GM19452 (cell line): ENCODE measurements around the gene CGREF1.
"Not testable (repeated sequence)": the region's sequence is repeated elsewhere in the genome, so short reads cannot be mapped to it uniquely, and the experiment has no call there.

Experiments used
- ATAC-seq: cut with Tn5 transposase; IDR thresholded peaks from one replicate; pipeline ENCODE4 v1.9.1; 2021; ENCODE audit not compliant: unreplicated experiment

CGREF1 gene

DNA sequence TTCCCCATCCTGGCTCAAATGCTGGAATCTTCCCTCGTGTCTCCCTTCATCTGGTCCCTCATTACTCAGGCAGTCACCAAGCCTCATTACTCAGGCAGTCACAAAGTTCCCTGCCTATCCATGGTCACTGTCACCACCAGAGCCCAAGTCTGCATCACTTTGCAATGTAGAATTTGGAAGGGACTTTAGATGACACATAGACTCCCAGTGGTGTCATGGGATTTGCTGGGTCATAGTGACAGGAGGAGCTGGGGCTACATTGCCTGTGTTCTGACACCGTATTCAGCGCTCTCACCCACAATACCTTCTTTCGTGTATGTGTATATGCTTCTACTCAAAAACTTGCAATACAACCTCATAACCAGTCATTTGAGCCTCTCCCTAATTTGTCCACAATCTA is 42.6 kb downstream of the CGREF1 start:
- no peak for ATAC-seq

DNA sequence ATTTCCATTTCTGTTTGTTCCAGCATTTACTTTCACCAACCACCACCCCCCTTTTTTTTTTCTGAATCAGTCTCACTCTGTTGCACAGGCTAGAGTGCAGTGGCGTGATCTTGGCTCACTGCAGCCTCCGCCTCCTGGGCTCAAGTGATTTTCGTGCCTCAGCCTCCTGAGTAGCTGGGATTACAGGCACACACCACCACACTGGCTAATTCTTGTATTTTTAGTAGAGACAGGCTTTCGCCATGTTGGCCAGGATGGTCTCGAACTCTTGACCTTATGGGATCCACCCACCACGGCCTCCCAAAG is 43.4 kb downstream of the CGREF1 start:
- ATAC-seq: not testable (repeated sequence)

DNA sequence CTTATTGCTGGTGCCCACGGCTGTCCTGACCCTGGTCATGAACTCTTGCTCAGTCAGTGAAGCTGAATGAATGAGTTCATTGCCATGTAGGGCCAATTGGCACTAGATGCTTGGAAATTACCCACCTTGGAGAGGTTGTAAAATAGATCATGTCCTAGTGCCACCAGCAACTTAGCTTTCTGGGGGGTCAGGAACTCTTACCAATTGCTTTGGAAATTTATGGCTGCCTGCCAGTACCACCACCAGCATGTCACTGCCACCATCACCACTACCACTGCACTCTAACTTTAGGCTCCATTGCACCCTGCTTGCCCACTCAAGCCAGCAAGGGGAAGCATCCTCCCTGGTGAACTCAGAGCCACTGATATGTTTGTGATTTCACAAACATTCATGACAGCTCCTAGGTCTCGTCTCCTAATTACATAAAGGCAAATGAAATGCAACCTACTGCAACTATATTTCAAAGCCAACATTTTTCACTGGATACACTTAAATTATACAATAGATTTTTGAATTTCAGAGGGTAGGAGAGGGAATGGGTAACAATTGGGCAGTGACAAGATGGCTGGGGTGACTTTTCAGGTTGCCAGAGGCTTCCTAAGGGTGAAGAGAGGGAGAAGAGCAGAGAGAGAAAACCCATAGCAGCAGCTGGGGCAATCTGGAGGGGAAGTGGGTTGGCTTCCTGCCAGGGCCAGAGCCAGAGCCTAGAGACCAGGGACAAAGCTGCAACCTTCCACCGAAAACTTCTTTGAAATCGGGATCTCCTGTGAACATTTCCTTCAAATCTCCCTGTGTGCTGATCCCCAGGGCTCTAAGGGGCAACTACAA is 44.0 kb downstream of the CGREF1 start:
- ATAC-seq: no peak

DNA sequence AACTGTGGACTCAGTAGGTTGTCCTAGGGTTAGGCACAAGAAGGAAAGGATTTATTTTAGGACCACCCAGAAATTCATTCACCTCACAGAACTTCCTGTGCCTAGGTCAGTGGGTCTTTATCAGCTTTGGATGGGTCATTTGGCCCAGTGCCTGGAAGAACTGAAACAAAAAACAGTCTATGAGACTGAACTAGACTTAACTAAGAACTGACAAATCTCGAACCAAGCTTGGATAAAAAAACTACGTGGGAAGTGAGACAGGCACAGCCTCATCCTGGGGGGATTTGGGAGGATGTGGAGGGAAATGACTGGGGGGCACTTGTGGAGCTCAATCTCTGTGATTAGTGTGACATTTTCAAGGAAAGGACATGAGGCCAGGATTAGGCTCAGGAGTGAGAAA is 45.1 kb downstream of the CGREF1 start:
- no peak for ATAC-seq

DNA sequence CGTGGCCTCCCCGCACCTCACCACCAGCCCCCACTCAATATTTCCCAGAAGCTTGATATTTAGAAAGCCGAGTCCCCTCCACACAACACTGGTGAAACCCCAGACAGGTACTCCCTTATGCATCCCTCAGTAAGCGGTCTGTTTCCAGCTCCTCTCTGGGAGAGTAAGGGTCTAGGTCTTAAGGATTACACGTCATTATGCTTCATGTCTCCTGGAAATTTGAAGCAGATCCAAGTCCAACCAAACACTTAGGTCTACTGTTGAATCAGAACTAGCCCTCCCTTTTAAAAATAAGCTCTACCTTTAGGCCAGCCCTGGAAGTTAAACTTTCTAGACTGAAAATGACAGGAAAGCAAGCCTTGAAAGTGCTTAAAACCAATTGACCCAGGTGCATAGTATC is 46.0 kb downstream of the CGREF1 start:
- ATAC-seq: no peak

DNA sequence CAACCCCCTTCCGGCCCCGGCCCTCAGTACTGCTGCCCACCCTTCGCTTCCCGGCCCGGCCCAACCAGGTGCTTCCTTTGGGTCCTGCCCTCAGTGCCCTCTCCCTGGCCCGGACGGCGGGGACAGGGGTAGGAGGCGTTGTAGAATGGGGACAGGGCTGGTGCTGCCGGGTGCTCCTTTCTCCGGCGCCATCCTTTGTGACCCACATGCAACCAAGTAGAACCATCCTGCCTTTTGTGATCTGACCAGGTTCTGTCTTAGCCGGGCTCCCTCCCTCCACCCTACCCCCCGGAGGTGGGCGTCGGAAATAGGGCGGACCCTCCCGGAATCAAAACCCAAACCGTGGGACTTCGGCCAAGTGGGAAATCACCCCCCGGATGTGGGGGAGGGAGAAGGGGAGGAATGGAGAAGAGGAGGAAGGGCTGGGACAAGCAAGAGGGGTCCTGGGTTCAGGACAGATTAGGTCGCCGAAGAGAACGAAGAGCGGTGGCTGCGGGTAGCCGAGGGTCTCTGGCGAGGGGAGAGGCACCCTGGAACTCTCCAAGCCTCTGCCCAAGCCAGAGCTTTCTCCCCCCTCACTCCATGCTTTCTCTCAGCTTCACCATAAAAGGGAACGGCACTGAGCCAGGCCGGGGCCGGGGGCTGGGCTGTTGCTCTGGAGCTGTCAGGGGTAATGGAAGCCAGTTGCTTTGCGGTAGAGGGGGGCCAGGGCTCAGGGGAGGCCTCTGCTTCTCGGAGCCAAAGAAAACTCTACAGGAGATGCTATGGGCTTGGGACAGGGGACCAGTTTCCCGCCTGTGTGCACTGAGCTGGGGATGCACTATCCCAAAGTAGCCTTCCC is 46.7 kb downstream of the CGREF1 start:
- no peak for ATAC-seq

DNA sequence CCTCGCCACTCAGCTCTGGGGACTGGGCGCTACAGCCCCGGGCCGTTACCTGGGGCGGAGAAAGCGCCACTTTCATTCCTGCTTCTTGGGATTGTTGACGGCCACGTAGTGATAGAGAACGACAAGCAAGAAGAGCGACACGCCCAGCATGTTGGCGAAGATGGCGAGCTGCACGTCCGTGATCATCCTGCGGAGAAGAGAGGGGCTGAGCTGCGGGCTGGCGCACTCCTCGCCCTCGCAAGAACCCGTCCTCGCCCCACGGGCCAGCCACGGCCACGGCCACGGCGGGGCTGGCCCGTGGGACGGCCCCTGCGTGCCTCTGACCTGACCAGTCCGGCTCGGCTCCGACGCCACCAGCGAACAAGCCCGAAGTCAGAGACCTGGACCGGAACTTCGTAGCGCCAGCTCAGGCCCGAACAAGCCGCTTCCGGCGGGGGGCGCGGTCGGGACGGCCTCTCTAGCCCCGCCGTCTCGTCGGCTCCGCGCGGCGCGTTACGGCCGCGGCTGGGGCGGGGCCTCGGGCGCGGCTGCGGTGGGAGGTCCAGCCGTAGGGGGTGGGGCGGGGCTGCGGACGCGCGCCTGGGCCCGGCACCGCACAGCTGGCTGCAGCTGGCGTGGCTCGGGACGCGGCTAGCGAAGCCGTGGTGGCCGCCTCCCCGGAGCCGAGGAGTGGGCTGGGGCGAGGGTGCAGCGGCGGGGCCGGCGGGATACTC is 47.5 kb downstream of the CGREF1 start, which contains the start of gene OST4:
Gene OST4 (minus strand): TSS at position 378 of the 713 bp plus-strand sequence.
- peak; percentile 80 for ATAC-seq

DNA sequence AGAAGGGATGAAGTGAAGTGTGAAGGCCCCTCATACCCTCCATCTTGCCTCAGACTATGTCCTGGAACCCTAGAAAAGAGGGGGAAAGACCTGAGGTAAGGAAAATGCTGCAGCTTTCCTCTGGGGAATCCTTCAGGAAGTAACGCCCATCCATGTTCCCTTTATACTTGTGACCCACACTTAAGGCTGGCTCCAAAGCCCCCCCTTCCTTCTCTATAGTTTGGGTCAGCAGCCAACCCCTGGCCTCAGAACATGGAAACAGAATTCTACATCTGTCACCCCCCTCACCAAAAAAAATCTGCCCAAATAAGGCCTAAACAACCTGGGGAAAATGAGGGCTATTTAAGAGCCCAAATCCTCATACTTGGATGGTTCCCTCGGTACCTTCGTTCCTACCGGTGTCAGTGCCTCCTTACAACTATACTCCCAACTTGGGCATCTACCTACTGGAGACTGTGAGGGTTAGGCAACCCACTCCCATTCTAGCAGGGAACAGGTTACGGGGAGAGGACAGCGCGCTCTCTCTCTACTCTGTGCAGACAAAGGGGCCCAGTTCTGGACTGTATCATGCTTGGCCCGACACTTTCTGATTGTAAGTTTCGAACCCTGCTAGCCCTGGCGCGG is 48.2 kb downstream of the CGREF1 start:
- no peak for ATAC-seq

DNA sequence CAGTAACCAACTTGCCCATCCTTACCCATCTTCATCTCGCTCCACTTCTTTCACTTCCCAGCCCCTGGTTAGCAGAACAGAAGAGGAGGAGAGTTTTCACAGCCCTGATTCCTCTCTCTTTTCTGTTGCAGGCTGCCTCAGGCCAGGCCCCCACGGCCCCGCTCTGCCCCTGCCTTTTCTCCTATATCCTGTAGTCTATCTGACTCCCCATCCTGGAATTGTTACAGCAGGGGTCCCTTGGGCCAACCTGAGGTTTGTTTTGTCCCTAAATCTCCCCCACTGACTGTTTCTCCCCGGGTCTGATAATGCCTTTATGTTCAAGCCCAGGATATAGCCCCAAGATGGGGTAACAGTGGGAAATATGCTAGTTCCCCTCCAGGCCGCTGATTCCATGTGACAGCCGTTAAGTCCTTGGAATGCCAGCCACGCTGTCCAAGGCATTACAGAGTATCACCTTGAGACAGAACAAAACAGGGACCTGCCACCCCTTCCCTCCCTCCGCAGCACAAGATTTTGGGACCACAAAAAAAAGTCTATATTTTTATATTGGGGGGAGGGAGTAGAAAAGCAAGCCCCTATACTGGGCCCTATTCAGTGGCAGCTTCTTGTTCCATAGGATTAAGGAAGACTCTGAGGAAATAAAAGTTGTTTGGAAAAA is 48.8 kb downstream of the CGREF1 start:
- no peak for ATAC-seq

DNA sequence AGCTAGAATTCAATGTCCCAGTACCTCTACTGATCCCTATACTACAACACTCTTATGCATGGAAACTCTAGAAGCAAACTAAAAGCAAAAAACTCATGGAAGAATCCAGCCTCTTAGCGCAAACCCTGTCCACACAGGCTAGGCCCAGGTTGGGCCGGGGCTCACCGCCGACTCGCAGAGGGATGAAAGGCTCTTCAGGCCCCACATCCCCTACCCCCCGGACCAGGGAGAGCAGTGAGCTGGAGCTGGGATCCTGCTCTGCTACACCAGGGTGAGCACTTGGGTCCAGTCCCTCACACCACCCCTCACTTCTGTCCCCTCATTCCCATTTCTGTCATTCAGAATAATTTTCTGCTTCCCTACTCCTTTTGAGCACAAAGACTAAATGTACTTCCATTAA is 49.5 kb downstream of the CGREF1 start:
- ATAC-seq: no peak

DNA sequence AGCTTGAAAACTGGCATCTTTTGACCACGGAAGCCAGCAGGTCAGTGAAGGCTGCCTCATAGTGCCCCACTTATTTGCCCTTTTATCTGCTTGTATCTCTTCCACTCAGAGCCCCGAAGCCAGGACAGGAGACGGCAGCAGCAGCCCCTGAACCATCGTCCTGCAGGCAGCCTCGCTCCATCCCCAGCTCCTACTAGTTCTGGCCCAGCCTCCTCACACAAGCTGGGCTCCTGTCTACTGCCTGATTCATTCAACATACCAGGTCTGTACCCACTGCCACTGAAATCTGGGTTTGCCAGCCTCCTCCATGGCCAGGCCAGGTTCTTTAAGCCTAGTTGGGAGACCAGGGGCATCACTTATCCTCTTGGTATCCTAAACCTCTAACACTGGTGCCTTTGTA is 51.5 kb downstream of the CGREF1 start:
- ATAC-seq: no peak

DNA sequence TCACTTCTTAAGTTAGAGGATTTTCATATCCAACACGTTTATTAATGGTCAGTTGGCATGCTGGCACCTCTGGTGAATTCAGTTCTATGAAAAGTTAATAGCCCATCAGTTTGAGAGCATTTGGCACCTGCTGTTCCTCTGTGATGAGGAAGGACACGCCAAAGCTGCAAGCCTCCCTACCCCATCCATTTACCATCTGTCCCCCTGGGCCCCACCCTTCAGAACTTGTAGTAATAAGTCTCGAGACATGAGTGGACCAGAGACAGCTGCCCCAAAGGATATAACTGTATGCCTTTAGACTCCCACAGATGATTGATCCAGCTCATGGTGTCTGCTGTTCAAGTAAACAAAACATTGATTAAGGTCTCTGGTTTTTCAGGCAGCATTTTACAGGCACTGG is 53.8 kb downstream of the CGREF1 start:
- ATAC-seq: no peak

DNA sequence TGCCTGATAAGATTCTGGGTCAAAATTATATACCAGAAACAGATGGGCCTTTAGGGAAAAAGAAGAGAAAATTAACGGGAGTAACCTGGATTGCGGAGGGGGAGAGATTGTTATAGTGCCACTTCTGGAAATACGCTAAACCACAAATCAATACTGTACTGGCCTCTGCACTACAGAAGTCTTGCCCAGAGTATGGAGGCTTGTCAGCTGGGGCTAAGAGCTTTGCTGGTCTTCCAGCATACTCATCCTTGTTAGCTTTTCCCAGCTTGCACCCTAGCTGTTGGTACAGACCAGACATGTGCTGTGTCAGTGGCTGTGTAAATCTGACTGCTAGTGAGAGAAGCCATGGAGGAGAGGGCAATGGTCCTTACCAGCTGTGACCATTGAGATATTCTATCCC is 58.6 kb downstream of the CGREF1 start:
- ATAC-seq: no peak

DNA sequence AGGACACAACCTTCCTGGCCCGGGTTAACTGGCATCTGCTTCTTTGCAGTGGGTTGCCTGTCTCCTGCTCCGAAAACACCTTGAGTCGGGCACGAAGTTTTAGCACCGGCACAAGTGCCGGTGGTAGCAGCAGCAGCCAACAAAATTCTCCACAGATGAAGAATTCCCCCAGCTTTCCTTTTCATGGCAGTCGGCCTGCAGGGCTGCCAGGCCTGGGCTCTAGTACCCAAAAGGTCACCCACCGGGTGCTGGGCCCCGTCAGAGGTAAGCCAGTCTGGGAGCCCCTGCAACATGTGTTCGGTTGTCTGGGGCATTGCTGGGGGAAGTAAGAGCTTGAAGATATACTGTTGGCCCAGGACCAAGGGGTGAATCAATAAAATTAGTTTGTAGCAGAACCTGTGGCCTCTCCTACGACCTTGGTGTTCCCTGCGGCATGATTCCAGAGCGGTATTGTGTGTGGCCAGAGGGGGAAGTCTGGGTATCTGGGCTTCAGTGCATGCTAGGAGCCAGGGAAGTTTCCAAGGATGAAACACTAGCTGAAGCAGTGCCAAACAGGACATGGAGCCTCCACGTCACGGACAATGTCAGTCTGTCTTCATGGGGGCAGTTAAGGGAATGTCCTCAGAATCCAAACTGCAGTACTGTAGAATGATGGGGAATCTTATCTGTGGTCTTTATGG is 59.6 kb downstream of the CGREF1 start:
- ATAC-seq: no peak

DNA sequence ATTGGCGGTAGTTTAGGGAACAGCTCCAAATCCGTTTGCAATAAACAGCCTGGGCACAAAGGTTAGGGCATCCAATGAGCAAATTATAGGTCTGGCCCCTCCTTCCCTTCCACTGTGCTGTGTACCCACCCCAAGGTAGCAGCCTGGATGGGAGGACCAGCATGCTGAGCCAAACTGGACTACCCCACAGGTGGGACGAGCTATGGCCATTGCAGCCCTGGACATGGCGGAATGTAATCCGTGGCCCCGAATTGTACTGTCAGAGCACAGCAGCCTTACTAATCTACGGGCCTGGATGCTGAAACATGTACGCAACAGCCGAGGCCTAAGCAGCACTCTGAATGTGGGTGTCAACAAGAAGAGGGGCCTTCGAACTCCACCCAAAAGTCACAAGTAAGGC is 60.7 kb downstream of the CGREF1 start:
- no peak for ATAC-seq

DNA sequence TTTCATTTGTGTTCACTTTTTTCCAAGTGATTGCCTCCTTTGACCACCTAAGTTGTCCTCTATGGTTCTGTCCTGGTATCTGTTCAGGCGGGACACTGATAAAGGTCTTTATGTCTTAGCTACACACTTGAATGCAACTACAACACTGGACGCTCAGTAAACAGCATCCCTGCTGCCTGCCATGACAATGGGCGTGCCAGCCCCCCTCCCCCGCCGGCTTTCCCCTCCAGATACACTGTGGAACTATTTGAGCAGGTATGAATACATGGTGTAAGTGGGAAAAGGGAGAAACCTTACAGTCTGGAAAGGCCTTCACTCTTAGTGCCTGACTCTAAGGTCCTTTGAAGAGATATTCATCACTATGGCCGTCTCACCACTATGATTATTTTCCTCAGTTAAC is 61.7 kb downstream of the CGREF1 start:
- ATAC-seq: no peak

DNA sequence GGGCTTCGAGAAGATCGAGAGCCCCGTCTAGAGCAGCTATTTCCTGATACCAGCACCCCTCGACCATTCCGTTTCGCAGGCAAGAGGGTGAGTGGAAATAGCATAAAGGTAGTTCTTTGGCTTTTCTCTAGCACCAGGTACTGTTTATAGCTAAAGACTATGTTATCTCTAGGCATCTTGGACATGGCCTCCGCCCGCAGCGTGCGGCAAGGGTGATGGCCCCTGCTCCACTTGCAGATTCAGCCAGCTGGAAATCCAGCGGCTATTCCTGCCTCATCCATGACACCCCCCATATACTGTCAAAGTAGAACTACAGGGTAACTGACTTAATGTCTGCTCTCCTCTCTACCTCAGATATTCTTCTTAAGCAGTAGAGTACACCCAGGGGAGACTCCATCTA is 64.2 kb downstream of the CGREF1 start:
- ATAC-seq: no peak

DNA sequence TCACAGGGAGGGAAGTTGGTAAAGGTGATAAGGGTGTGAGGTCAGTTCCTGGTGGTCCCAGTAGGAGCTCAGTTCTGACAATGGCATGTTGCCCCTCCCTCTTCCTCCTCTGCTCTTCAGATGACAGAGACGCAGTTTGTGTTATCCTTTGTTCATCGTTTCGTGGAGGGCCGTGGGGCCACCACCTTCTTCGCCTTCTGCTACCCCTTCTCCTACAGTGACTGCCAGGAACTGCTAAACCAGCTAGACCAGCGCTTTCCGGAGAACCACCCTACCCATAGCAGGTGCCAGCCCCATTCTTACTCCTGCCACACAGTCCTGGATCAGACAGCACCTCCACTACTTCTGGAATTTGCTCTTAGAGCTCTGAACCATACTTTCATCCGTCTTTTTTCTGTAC is 65.2 kb downstream of the CGREF1 start:
- no peak for ATAC-seq

DNA sequence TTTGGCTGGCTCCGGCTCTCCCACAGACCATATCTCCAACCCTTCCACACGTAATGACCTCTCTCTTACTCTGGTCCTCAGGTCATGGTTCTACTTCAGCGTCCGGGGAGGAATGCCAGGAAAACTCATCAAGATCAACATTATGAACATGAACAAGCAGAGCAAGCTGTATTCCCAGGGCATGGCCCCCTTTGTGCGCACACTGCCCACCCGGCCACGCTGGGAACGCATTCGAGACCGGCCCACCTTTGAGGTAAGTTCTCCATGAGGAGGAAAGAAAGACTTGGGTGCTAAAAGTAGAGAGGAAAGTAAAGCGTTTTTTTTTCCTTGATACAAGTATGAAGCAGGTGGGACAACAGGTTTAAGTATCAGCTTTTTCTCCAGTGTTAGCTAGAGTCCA is 65.6 kb downstream of the CGREF1 start:
- no peak for ATAC-seq
